HG02763 (cell line): ENCODE results near the gene CCDC183.
"Not testable (repeated sequence)": the region's sequence is repeated elsewhere in the genome, so short reads cannot be mapped to it uniquely, and the experiment has no call there.

ENCODE experiments used
- ATAC-seq: cut with Tn5 transposase; IDR thresholded peaks from one replicate; pipeline ENCODE4 v1.9.1; 2021; ENCODE audit warnings: mild to moderate bottlenecking, moderate library complexity; ENCODE audit not compliant: unreplicated experiment

Gene CCDC183

DNA sequence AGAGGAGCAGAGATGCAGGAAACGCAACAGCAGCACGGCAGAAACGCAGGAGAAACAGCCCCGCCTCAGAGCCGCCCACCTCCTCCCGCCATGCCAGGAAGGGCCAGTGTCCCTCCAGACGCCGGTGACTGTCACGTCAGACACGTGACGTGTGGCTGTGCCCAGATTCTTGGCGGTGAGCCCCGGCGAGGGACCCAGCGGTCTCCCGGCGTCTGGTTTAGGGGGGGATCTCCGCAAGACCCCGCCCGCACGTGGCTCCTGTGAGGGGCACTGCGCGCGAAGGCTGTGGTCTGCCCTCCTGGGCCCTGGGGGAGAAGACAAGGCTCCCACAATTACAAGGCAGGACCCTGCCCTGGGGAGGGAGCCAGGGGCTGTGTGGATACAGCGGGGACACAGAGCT, 35.7 kb upstream of the CCDC183 start:
- ATAC-seq: no peak

DNA sequence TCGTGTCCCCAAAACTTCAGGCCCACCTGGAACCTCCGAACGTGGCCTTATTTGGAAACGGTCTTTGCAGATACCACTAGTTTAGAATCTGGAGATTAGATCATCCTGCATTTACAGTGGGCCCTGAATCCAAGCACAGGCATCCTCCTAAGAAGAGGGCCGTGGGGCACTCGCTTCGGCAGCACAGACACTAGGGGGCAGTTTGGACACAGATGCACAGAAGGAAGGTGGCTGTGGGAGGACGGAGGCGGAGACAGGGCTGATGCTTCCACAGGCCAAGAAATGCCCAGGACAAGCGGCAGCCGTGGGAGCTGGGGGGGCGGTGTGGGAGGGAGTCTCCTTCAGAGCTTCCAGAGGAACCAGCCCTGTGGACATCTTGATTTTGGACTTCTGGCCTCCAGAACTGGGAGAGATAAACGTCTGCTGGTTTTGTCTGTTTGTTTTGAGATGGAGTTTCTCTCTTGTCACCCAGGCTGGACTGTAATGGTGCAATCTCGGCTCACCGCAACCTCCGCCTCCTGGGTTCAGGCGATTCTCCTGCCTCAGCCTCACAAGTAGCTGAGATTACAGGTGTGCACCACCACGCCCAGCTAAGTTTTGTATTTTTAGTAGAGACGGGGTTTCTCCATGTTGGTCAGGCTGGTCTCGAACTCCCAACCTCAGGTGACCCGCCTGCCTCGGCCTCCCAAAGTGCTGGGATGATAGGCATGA, 35.1 kb upstream of the CCDC183 start:
- not testable (repeated sequence) for ATAC-seq

DNA sequence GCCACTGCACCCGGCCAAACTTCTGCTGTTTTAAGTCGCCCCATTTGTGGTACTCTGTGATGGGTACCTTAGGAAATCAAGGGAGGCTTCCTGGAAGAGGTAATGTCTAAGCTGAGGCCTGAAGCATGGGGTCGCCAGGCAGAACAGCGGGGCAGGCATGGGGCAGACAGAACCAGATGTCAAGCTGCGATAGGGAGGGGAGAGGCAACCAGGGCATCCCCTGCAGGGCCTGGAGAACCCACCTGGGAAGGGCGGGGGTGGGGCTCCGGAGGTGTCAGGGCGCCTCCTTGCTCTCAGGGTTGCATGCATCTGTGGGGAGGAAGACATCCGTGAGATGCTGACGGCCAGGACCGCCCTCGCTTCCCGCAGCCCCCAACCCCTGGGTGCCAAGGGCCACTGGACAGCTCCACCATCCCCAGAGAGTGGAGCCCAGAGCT, 34.6 kb upstream of the CCDC183 start:
- ATAC-seq: no peak

- ATAC-seq: no peak
Observed at GRCh38 chr9:136762221-136762691, 33.9 kb upstream of the CCDC183 start.

DNA sequence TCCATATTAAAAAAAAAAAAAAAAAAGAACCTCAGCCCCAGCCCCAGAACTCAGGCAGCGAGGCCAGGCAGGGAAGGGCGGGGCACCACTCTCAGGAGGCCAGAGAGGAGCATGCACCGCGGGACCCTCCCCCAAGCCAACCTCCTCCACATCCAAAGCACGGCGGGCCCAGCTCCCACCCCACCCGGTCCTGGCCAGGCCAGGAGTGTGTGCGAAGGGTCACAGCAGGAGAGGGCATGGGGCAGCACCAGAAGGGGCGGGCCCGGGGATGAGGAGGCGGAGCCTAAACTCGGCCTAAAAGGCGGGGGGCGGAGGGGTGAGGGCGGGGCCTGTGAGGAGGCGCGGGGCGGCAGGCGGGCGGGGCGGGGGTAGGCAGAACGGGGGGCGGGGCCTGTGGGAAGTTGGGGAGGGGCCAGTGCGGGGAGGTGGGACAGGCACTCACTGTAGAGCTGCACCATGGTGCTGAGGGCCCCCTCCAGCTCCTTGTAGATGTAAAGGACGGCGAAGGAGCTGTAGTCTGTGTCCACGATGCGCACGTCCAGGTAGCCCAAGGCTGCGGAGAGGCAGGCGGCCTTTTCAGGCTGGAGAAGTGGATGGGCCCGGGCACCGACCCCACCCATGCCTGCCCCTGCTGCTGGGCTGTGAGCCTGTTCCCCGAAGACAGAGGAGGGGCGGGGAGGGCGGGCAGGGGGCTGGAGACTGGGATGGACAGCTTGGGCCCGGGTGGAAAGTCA, 33.1 kb upstream of the CCDC183 start:
- no peak for ATAC-seq

DNA sequence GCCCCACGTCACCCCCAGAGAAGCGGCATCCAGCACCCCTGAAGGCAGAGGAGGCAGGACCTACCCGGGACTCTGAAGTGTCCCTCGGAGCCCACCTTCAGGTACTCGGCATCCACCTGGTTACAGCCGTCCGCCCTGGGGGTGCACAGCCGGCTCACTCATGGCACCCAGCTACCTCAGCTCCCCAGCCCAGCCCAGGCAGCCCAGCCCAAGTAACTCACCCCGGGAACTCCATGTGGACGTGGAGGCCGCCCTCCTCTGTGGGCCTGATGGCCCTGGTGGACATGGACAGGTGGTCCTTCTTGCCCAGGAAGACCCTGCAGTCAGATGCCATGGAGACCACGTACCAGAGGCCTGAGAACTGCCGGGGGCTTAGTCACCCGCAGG, 32.5 kb upstream of the CCDC183 start:
- ATAC-seq: no peak

- no peak for ATAC-seq
Observed at GRCh38 chr9:136764301-136764891, 31.7 kb upstream of the CCDC183 start, which contains the start of gene LCN15. TSS of gene LCN15 (minus strand) at chr9:136764518. CDS start at chr9:136764488, 30 bp downstream.

DNA sequence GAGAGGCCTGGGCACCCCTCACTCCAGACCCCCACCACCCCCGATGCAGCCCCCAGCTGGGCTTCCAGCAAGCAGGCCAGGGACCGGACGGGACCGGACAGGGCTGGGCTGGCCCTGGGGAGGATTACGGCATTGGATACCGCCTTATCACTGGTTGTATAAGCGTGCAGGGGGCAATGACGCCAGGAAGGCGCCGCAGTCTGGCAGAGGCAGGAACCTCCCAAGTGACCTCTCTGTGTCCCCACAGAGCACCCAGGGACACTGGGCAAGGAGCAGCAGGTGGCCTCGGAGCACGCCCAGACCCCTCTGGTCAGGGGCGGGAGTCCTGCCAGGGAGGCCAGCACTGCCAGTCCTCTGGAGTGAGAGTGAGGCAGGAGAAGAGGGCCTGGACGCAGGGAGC, 31.1 kb upstream of the CCDC183 start:
- no peak for ATAC-seq

DNA sequence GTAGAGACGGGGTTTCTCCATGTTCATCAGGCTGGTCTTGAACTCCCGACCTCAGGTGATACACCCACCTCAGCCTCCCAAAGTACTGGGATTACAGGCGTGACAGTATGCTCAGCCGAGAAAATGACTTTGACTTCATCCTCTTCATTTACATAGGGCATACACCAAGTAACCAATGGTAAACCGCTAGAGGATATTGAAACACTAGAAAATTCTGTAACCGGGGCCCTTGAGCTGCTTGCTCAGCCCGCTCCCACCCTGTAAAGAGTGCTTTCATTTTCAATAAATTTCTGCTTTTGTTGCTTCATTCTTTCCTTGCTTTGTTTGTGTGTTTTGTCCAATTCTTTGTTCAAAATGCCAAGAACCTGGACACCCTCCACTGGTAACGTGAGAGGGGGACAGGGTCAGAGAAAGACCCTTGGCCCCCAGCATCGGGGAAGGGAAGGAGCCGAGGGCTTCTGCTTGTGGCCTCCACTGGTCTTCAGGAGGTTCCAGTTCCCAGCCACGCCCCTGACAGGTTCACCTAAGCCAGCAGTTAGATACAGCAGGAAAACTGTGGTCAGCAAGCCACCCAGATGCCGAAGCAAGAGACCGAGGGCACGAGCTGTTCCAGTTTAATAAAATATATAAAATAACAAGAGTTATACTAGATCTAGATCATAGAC, 30.3 kb upstream of the CCDC183 start:
- ATAC-seq: not testable (repeated sequence)

DNA sequence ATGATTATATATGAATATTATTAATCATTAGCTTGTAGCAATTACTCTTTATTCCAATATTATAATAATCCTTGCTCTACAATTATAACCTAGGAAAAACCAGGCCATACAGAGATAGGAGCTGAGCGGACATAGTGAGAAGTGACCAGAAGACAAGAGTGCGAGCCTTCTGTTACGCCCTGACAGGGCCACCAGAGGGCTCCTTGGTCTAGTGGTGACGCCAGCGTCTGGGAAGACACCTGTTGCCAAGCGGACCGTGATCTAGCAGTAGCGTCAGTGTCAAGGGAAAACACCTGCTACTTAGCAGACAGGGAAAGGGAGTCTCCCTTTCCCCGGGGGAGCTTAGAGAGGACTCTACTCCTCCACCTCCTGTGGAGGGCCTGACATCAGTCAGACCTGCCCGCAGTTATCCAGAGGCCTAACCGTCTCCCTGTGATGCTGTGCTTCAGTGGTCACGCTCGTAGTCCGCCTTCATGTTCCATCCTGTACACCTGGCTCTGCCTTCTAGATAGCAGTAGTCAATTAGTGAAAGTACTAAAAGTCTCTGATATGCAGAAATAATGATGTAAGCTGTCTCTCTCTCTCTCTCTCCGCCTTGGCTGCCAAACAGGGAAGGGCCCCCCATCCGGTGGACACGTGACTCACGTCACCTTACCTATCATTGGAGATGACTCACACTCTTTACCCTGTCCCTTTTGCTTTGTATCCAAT, 29.6 kb upstream of the CCDC183 start:
- ATAC-seq: not testable (repeated sequence)

- ATAC-seq: no peak
Observed at GRCh38 chr9:136769710-136770191, 26.4 kb upstream of the CCDC183 start.

DNA sequence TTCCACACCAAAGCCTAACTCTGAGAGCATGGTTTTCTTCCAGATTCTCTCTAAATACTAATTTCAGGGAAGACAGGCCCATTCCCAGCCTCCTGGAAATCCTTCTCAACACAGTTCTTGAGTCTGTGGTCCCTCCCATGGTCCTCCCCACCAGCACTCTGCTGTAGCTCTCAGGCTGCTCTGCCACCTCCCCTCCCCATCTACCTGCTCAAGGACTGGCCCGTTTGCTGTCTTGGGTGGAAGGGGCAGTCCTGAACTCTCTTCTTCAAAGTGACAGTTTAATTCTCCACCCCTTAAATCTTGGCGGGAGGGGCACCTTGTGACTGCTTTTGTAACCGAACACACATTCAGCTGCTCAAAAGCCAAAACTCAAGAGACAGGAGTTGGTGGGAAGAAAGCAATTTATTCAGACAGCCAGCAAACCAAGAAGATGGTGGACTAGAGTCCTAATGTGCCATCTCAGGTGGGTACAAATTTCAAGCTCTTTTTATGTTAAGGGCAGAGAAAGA, 24.2 kb upstream of the CCDC183 start:
- no peak for ATAC-seq

DNA sequence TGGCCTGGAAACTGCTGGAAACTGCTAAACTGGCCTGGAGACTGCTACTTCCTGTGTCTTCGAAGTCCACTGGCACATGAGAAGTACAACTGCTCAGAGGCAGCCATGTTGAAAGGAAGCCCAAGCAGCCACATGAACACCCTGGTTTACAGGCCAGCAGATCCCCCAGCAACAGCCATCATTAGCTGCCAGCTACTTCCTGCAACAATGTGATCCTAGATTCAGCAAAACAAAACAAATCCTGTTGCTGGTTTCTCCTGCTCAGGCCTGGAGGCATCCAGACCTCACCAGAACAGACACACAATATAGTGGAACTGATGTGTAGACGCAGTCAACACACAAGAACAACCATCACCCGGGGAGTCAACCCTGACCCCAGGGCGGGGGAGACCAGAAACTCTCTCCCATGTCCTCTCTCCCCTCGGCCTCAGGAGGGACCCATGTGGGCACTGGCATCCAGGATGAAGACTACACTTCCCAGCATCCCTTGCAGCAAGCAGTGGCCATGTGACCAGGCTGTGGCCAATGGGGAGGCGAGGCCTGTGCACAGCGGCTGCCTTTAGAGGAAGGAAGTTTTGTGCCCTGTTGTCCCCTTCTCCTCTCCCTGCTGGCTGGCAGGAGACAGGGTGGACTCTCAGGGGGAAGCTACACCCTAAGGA, 22.6 kb upstream of the CCDC183 start:
- no peak for ATAC-seq

- no peak for ATAC-seq
Observed at GRCh38 chr9:136774416-136775045, 21.6 kb upstream of the CCDC183 start.

GRCh38 chr9:136775191-136775590, 20.9 kb upstream of the CCDC183 start:
- ATAC-seq: no peak

DNA sequence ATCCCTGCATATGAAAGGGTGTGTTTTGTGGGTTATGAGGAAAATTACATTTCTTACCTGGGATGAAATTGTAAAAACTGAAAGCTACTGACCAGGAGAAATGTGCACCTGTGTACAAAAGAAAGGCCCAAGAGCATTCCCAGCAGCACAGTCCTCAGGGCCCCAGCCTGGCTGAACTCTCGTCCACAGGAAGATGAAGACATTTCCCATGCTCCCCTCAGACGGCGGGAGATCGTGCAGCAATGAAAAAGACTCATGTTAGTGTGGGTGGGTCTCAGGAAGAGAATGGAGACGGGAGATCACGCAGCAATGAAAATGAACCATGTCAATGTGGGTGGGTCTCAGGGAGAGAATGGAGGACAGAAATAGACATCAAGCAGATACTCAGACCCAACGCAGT, 19.2 kb upstream of the CCDC183 start:
- no peak for ATAC-seq

GRCh38 chr9:136777359-136777758, 18.8 kb upstream of the CCDC183 start:
- no peak for ATAC-seq

DNA sequence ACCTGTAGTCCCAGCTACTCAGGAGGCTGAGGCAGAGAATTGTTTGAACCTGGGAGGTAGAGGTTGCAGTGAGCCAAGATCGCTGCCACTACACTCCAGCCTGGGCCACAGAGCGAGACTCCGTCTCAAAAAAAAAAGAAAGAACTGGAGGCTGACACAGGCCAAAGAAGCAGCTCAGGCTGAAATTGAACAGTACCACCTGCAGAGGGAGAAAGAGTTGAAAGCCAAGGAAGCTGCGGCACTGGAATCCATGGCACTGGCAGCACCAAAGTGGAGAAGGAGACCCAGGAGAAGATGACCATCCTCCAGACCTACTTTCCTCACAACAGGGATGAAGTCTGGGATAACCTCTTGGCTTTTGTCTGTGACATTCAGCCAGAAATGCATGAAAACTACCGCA, 16.3 kb upstream of the CCDC183 start:
- ATAC-seq: no peak

GRCh38 chr9:136782452-136782851, 13.7 kb upstream of the CCDC183 start:
- no peak for ATAC-seq
